ENCODE results near the gene MICAL2.

The MICAL2 gene

DNA sequence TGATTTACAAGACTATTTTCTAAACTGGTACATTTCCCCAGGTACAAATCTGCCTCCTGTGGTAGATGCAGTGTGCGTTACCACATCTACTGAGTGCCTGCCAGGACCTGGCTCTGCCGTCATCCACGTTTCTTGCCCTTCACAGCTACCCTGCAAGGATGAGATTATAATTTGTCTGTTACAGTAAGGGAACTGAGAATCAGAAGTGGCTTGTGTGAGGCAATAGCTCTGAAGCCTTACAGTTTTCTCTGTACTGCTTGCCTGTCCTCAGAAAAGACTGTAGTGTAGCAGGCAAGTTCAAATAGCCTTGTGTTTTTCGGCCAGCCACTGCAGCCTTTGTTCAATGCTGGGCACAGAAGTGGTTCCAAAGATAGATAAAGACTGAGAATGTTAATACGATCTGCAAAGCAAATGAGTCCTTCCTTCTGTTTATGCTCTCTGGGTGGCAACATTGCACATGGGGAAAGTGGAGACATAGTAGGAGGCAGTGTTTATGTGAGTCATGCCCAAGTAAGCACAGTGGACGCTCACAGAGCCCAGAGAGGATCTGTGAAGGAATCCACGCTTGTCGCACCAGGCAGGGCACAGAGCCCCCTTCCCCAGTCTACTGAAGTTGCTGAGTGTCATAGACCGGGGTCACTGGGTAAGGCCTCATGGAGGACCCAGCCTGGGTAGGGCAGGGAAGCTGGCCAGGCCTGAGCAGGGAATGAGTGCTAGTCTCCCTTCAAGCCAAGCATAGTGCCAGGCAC is 49.1 kb downstream of the MICAL2 start:
- DNase-seq, result no peak

GRCh38 chr11:12160231-12160630 is 49.8 kb downstream of the MICAL2 start:
- DNase-seq, result no peak

DNA sequence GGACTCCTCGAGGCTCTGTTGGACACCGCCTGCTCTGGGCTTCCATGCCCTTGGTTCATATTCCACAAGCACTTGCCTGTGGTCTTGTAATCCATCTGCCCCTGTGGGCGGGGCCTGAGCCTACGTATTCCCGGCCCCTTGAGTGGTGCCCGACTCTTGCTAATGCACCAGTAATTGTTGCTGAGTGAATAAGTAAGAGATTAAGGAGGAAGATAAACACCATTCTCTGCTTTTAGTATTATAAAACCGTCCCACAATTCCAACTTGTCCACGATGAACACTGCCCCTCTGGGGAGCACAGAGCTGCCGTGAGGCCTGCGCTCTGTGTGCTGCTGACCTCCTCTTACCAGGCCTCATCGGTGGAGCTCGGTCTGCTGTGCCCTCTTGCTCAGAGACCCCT is 50.3 kb downstream of the MICAL2 start:
- no peak for DNase-seq

DNA sequence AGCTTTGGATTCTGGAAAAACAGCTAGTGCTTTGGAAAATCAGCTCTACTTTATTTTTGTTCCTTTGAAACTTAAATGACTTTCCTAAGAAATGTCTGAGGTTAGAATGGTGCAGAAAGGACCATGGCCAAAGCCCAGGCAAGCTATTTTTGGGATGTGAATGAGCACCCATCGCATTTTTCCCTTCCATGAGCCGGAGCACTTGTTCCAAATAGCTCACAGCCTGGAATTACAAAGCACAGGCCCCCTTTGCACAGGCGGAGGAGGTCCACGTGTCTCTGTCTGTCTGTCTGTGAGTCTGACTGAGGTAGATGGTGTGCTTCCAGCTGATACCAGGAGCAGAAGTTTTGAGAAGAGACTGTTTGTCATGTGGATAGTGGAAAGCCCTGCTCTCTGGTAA is 50.7 kb downstream of the MICAL2 start:
- DNase-seq, result no peak

DNA sequence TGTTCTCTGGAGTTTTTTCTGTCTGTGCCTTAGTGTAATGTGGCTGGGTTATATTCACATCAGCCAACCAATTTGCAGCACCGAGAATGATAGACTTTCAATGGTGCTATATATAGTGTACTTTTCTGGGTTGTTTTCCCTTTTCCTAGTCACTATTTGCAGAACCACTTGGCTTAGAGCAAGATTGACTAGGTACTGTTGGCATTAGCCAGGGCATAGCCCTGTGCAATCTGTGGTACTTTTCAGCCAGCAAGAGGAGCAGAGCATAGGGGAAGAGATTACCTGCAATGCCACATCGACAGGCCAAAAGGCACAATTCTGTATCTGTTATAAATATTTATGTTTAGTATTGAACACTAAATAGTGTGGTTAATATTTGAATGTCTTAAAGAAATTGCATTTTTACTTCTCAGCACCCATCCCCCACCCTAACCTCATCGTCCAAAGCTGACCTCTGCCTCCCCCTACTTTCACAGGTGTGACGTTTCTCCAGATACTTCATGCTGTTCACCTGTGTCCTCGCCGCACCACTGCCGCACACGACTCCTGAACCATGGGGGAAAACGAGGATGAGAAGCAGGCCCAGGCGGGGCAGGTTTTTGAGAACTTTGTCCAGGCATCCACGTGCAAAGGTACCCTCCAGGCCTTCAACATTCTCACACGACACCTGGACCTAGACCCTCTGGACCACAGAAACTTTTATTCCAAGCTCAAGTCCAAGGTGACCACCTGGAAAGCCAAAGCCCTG is 51.4 kb downstream of the MICAL2 start:
- DNase-seq, result no peak

DNA sequence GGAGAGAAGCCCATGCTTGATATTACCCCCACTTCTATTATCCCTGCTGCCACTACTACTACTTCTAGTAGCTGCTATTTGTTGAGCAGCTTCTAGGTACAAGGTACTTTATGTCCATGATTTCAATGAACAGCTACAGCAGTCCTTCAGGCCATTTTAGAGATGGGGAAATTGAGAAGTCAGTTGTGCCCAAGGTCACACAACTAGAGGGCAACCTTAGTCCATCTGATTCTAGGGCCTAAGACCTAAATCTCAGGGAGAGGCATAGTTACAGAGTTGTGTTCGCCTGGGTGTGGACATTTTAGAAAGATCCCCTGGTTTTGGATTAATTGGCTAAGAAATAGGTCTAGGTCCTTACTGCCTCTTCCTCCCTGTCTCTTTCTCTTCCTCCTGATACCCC is 52.3 kb downstream of the MICAL2 start:
- no peak for DNase-seq

DNA sequence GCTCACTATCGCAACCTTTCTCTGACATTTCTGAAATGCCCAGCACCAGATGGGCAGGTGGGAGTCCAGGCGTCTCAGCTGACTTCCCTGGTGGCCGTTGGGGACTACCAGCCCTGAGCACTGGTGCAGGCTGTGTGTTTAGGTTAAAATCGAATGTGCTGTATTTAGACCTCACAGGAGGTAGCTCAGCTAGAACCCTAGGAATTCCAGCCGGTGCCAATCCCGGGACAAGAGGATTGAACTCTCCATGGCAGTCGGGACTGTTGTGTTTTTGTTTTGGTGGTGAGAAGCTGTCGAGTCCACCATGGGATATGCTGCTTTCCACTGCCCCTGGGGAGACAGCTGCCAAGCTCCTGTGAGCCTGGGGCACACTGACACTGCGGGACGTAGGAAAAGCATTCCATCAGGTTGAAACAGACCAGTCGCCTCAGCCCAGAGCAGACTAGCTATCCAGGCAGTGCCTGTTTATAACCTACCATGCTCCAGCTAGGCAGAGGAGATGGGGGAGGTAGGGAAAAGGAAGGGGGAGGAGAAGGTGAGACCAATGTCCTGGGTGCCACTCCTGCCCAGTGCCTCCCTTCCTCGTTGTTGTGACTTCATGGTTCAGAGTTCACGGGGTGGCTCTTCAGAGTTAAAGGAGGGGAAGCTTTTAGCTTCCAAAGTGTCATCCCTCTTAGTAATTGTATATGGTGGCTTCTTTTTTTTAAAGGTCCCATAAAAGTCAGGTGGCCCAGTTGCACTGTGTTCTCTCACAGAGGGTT is 53.0 kb downstream of the MICAL2 start:
- no peak for DNase-seq

DNA sequence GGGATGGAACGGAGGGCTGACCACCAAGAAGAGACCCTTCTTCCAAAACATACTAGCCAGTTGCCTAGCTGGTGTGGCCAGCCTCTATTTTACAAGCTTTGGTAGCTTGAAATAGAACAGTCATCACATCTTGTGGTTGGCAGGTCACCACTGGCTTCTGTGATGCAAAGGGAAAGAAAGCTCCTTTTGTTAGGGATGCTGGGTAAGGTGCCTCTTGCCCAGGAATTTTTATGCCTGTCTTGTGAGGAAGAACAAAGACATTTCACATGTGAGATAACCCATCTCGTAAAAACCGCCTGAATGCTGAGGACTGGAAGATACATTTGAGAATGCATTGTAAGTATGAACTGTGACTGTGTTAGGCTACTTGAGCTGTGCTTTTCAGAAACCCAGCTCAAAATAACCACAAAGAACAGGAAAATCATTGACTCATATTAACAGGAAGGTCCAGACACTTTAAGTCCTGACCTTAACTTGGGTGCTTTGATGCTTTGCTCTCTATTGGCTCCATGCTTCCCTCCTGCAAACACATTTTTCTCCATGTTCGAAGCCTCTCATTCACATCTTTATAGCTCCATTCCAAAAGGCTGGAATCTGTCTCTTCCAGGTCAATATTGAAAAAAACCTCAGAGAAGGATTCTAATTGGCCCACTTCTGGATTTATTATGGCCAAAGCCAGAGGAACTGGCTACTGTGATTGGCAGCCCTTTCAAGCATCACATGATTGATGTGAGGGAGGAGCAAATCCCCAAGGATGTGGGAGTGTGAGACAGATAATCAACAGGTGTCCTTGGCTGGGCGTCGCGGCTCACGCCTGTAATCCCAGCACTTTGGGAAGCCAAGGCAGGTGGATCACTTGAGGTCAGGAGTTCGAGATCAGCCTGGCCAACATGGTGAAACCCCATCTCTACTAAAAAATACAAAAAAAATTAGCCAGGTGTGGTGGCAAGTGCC is 53.9 kb downstream of the MICAL2 start:
- DNase-seq, result no peak

DNA sequence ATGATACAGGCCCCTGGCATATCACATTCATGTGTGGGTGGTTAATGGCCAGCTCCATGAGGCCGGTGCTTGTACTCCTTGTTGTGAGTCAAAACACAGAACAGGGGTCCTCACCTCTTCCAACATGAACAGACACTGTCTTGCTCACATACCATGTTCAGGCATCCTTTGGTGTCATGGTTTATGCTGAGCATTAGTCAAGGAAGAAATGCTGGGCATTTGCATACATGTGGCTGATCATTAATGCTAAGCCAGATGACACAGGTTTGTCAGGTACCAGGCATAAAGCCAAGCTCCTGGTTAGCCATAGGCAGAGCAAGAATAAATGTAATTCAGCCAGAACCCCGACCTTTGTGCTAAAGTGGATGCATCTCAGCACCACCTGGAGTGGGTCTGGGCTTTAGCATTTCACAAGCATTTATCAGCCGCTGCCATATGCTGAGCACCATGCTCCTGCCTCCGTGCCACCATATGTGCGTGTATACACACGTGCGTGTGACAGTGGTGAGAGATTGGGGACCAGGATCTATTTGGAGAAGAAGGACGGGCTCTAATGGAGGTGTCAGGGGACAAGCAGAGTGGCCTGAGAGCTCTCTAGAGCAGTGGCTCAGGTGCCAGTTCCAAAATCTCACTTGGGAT is 55.0 kb downstream of the MICAL2 start:
- no peak for DNase-seq

GRCh38 chr11:12166299-12167060 is 56.1 kb downstream of the MICAL2 start:
- DNase-seq, result no peak

DNA sequence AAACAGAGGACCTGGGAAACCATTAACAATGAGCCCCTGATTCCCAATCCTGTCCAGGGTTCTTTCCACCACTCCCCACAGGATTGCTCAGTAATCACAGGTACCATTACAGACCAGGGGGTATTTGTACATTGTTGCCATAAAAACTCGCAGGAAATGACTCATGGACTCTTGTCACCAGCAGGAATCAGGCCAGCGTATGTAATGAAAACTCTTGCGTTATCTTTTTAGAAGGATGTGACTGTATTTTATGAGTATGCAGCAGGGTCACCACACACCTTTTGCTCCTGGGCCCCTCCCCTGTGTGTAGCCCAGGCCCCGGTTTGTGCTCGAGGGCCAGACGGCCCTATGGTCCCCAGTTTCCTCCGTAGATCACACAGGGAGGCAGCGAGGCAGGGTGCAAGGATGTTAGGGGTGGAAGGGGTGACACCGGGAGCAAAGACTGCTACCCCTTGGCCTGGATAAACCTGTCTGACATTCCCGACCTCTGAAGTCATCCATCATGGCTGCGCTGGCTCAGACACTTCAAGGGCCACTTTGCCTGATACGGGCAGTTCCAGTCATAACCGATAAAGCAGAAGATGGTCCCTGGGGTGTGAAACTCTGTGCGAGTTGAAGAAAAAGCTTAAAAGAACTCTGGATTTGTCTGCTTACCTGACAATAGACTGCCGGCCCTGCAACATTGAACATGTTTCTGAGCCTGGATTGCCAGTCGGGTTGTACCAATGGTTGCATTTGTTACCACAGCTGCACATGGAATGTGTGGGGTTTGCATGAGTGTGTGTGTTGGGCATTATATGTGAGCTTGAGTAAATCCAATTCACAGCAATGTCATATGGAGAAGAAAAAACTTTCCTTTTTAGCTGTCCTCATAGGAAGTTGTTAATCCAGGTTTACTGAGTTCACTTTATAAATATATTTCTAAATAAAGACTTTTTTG is 56.9 kb downstream of the MICAL2 start:
- DNase-seq, result no peak

DNA sequence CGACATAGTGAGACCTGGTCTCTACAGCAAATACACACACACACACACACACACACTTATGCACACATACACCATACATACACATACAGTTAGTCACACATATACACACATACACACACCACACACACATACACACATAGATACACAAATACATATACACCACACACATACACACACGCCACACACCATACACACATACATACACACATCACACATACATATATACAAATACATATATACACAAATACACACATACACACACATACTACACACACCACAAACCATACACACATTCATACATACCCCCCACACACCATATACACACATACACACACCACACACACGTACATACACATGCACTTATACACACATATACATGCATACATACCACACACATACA is 57.7 kb downstream of the MICAL2 start:
- no peak for DNase-seq

- no peak for DNase-seq
Observed at GRCh38 chr11:12169822-12170221, 59.4 kb downstream of the MICAL2 start.

DNA sequence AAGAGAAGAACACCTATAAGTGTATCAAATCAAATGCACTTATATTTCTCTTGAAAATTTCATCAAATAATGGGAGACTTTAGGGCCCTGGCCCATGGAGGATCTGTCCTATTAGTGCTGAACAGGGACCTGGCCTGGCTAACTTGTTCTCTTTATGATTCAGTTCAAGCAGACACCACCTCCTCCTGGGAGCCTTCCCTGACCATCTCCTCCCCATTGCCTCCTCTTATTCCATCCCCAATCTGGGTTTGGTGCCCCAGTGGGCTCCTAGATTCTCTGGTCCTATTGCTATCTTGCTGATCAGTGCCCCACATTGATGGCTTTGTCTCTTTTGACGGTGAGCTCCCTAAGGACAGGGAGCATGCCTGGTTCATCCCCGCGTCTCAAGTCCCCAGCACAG is 60.1 kb downstream of the MICAL2 start:
- DNase-seq, result no peak

GRCh38 chr11:12170984-12171383 is 60.6 kb downstream of the MICAL2 start:
- no peak for DNase-seq

- no peak for DNase-seq
Observed at GRCh38 chr11:12171921-12172320, 61.5 kb downstream of the MICAL2 start.

GRCh38 chr11:12172493-12173013 is 62.2 kb downstream of the MICAL2 start:
- DNase-seq, result no peak

- no peak for DNase-seq
Observed at GRCh38 chr11:12173111-12173510, 62.7 kb downstream of the MICAL2 start.

- DNase-seq, result no peak
Observed at GRCh38 chr11:12174128-12174476, 63.7 kb downstream of the MICAL2 start.
